Natural killer cell treated with Interleukin-12 subunit alpha and Interleukin-12 subunit beta and Interleukin-15 and Interleukin-18, amount 100 ng/mL, for 72 hours (primary cell): Measurements from ENCODE around the gene ATP1B3. TPM values are rescaled to one million over a fixed set of nuclear protein-coding genes. Genes with fewer than 3 reads are reported as not detected.
"Not testable (repeated sequence)": the region's sequence is repeated elsewhere in the genome, so short reads cannot be mapped to it uniquely, and the experiment has no call there.

Source experiments
- ATAC-seq, 2 donors: fragments of 150-1000 bp; cut with Tn5 transposase in 1 of 2; sonication (Bioruptor Pico), chemical (Tn5 transposase) in 1 of 2; 2 replicates each; pipeline ENCODE4 v1.10.0; 2021
- DNase-seq: peaks from one replicate; pipeline ENCODE4 v3.0.0; 2022; ENCODE audit warnings: low spot score
- H3K27ac Mint-ChIP-seq, 2 donors: 1 replicate in 1 of 2; 2 replicates in 1 of 2; pipeline ENCODE4 v1.8.0; 2022; ENCODE audit warnings: mixed read lengths in 2 of 2, mild to moderate bottlenecking in 1 of 2, moderate library complexity in 1 of 2
- H3K27me3 Mint-ChIP-seq, 2 donors: 1 replicate in 1 of 2; 2 replicates in 1 of 2; pipeline ENCODE4 v1.8.0; 2022; ENCODE audit warnings: mixed read lengths in 2 of 2
- H3K36me3 Mint-ChIP-seq: one replicate; pipeline ENCODE4 v1.8.0; 2022; ENCODE audit warnings: mixed read lengths
- H3K4me1 Mint-ChIP-seq, 2 donors: 1 replicate in 1 of 2; 2 replicates in 1 of 2; pipeline ENCODE4 v1.8.0; 2022; ENCODE audit warnings: low read depth in 2 of 2, mixed read lengths in 2 of 2, mild to moderate bottlenecking in 1 of 2
- H3K4me3 Mint-ChIP-seq: one replicate; pipeline ENCODE4 v1.8.0; 2022; ENCODE audit warnings: mixed read lengths
- H3K9me3 Mint-ChIP-seq: 2 replicates; pipeline ENCODE4 v1.8.0; 2022; ENCODE audit warnings: mixed read lengths
- total RNA-seq, 2 donors: library from RNA; stranded (reverse); gene quantifications; one replicate each; pipeline ENCODE4 v1.2.3, GENCODE V29; 2022

The ATP1B3 gene
- total RNA-seq, 2 donors from 2014 or later, result 135 to 166 TPM

- Mint-ChIP-seq H3K27me3 (no peaks in the 10 kb centered on the region), H3K4me3 (no peak overlapping the region), H3K9me3 (no peaks in the 10 kb centered on the region), H3K36me3 (peaks cover 4% of the 10 kb centered on the region), H3K27ac (no peak overlapping the region), H3K4me1 (peaks cover 6 to 8% of the 10 kb centered on the region in 2 donors)
- DNase-seq (no peak), ATAC-seq (no peak)
Observed at GRCh38 chr3:141950572-141951493, 74.4 kb downstream of the ATP1B3 start.

GRCh38 chr3:141952611-141953010, 76.2 kb downstream of the ATP1B3 start:
- ATAC-seq, result no peak
- no peaks in the 10 kb centered on the region for H3K9me3 Mint-ChIP-seq

GRCh38 chr3:141955175-141955574, 78.7 kb downstream of the ATP1B3 start:
- Mint-ChIP-seq H3K4me3 (no peak overlapping the region), H3K36me3 (peaks cover 4% of the 10 kb centered on the region), H3K9me3 (no peaks in the 10 kb centered on the region), H3K27ac (peak overlapping the region in 1 of 2 donors; percentile 6), H3K4me1 (peaks cover 5 to 6% of the 10 kb centered on the region in 2 donors), H3K27me3 (no peaks in the 10 kb centered on the region)
- ATAC-seq, result no peak
- DNase-seq, result no peak

More at GRCh38 chr3:141952611-141953010, 76.2 kb downstream of the ATP1B3 start:
- H3K4me1 Mint-ChIP-seq, result peaks cover 6 to 8% of the 10 kb centered on the region in 2 donors
- DNase-seq, result no peak
- no peaks in the 10 kb centered on the region for H3K27me3 Mint-ChIP-seq
- no peak overlapping the region for H3K27ac Mint-ChIP-seq
- peaks cover 4% of the 10 kb centered on the region for H3K36me3 Mint-ChIP-seq
- no peak overlapping the region for H3K4me3 Mint-ChIP-seq

- DNase-seq (no peak), ATAC-seq (no peak)
- Mint-ChIP-seq H3K9me3 (no peaks in the 10 kb centered on the region), H3K36me3 (no peaks in the 10 kb centered on the region), H3K4me1 (peaks cover 5 to 9% of the 10 kb centered on the region in 2 donors), H3K4me3 (no peak overlapping the region), H3K27me3 (no peaks in the 10 kb centered on the region), H3K27ac (no peak overlapping the region)
Observed at GRCh38 chr3:141959589-141960554, 83.4 kb downstream of the ATP1B3 start.

GRCh38 chr3:141960731-141961130, 84.3 kb downstream of the ATP1B3 start:
- H3K27ac Mint-ChIP-seq, result no peak overlapping the region

GRCh38 chr3:141963301-141963700, 86.9 kb downstream of the ATP1B3 start:
- H3K9me3 Mint-ChIP-seq, result no peaks in the 10 kb centered on the region
- no peak overlapping the region for H3K4me3 Mint-ChIP-seq
- ATAC-seq (peak in 1 of 2 donors; percentile 36), DNase-seq (no peak)
- peaks cover 0 to 4% of the 10 kb centered on the region in 2 donors for H3K4me1 Mint-ChIP-seq
- H3K36me3 Mint-ChIP-seq, result no peaks in the 10 kb centered on the region
- no peaks in the 10 kb centered on the region for H3K27me3 Mint-ChIP-seq
- no peak overlapping the region for H3K27ac Mint-ChIP-seq

More at GRCh38 chr3:141960731-141961130, 84.3 kb downstream of the ATP1B3 start:
- Mint-ChIP-seq H3K4me3 (no peak overlapping the region), H3K27me3 (no peaks in the 10 kb centered on the region), H3K4me1 (peaks cover 0 to 4% of the 10 kb centered on the region in 2 donors), H3K36me3 (no peaks in the 10 kb centered on the region), H3K9me3 (no peaks in the 10 kb centered on the region)
- DNase-seq (no peak), ATAC-seq (no peak)

- H3K36me3 Mint-ChIP-seq, result no peaks in the 10 kb centered on the region
- no peak for ATAC-seq
- no peak overlapping the region for H3K4me3 Mint-ChIP-seq
- H3K27ac Mint-ChIP-seq, result peak overlapping the region in 1 of 2 donors; percentile 63
- DNase-seq, result no peak
- H3K4me1 Mint-ChIP-seq, result peaks cover 0 to 4% of the 10 kb centered on the region in 2 donors
- H3K9me3 Mint-ChIP-seq, result no peaks in the 10 kb centered on the region
- no peaks in the 10 kb centered on the region for H3K27me3 Mint-ChIP-seq
Observed at GRCh38 chr3:141965471-141965870, 89.0 kb downstream of the ATP1B3 start.

- H3K9me3 Mint-ChIP-seq, result no peaks in the 10 kb centered on the region
- H3K36me3 Mint-ChIP-seq, result no peaks in the 10 kb centered on the region
- H3K4me3 Mint-ChIP-seq, result no peak overlapping the region
- H3K4me1 Mint-ChIP-seq, result no peaks in the 10 kb centered on the region
- DNase-seq, result no peak
- no peaks in the 10 kb centered on the region for H3K27me3 Mint-ChIP-seq
- peak overlapping the region in 1 of 2 donors; percentile 60 for H3K27ac Mint-ChIP-seq
- ATAC-seq, result peak in 1 of 2 donors; percentile 45
Observed at GRCh38 chr3:141969711-141970110, 93.3 kb downstream of the ATP1B3 start.

- Mint-ChIP-seq H3K27me3 (no peaks in the 10 kb centered on the region), H3K4me3 (no peak overlapping the region), H3K36me3 (no peaks in the 10 kb centered on the region), H3K27ac (peak overlapping the region in 1 of 2 donors; percentile 0), H3K9me3 (no peaks in the 10 kb centered on the region), H3K4me1 (no peaks in the 10 kb centered on the region)
- ATAC-seq (no peak), DNase-seq (no peak)
Observed at GRCh38 chr3:141971571-141971970, 95.1 kb downstream of the ATP1B3 start.

GRCh38 chr3:141972399-141972798, 96.0 kb downstream of the ATP1B3 start:
- Mint-ChIP-seq H3K4me1 (no peaks in the 10 kb centered on the region), H3K9me3 (no peaks in the 10 kb centered on the region), H3K27me3 (no peaks in the 10 kb centered on the region), H3K36me3 (no peaks in the 10 kb centered on the region), H3K27ac (peak overlapping the region in 1 of 2 donors; percentile 5), H3K4me3 (no peak overlapping the region)
- no peak for DNase-seq
- no peak for ATAC-seq

GRCh38 chr3:141974777-141975176, 98.3 kb downstream of the ATP1B3 start:
- not testable (repeated sequence) for H3K4me1 Mint-ChIP-seq, H3K4me3 Mint-ChIP-seq, DNase-seq, ATAC-seq, H3K27ac Mint-ChIP-seq, H3K36me3 Mint-ChIP-seq, H3K9me3 Mint-ChIP-seq, H3K27me3 Mint-ChIP-seq
